GM18861 (cell line): Measurements from ENCODE around the gene NEU4.

ENCODE experiments used
- ATAC-seq: cut with Tn5 transposase; IDR thresholded peaks from one replicate; pipeline ENCODE4 v1.9.1; 2021; ENCODE audit not compliant: unreplicated experiment

Gene NEU4

DNA sequence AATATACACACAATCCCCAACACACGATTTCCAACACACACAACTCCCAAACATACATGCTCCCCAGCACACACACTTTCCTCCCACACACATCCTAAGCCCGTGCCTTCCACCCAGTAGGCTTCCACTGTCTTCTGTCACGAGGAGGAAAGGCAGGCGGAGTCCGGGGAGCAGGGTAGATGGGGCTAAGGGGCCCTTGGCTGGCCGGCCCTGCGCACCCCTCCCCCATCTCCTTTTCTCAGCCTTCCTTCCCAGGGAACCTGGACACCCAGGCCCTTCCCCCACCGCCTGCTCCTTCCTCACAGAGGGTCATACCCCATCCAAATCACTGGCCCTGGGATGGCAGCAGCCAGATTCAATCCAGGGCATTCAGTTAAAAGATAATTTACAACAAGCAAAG, 53.1 kb downstream of the NEU4 start:
- no peak for ATAC-seq

DNA sequence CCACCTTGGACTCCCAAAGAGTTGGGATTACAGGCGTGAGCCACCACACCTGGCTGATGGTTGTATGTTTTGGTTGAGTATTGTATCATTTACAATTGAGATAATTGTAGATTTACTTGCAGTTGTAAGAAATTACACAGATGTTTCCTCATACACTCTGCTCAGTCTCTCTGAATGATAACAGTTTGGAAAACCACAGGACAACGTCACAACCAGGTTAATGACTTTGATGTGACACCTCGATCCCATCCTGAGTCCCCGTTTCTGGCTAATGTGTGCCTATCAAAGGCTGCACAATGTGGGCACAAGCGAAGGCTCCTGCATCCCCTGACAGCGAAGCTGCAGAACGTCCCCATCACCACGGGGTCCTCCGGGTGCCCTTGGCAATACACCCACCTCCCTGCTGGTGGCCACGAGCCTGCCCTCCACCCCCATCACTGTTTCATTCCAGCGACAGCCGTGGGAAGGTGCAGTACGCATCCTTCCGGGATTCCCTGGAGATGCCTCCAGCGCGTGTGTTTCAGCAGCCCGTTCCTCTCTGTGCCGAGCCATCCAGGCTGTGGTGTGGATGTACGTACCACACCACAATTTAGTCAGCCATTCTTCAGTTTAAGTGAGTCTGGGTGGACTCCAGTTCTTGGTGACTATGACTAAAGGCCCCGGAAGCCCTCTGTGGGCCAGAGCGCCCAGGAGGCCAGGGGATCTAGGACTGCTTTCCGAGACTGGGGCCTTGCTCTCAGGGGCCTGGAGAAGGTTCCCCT, 54.0 kb downstream of the NEU4 start:
- no peak for ATAC-seq

DNA sequence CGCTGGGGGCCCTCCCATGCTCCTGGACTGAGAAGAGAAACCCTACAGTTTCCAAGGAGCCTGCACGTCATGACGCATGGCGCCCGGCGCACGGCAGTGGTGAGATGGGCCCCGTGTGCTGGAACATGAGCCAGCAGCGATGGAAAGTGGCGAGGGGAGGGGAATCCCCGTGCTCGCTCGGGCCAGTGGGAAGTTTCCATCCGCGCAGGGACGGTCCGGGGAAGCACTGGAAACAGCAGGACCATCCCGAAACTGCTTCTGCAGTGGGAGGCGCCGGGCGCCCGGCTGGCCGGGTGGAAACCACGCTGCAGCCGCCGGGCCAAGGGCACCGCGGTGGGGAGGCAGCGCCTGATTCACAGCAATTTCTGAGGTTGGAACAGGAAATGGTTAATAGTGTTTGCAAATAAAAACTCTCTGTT, 54.6 kb downstream of the NEU4 start:
- ATAC-seq = no peak

DNA sequence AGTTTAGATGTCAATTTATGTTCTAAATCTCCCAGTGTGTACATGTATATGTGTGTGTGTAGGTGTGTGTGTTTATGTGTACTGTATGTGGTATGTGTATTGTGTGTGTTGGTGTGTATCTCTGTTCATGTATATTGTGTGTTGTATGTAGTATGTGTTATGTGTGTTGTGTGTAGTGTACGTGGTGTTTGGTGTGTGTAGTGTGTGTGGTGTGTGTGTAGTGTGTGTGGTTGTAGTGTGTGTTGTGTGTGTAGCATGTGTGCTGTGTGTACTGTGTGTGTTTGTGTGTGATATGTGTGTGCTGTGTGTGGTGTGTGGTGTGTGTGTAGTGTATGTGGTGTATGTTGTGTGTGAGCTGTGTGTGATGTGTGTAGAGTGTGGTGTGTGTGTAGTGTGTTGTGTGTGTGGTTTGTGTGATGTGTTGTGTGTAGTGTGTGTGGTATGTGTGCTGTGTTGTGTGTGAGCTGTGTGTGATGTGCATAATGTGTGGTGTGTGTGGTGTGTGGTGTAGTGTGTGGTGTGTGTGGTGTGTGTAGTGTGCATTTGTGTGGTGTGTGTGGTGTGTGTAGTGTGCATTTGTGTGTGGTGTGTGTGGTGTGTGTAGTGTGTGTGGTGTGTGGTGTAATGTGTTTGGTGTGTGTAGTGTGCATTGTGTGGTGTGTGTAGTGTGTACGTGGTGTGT, 55.3 kb downstream of the NEU4 start:
- no peak for ATAC-seq

DNA sequence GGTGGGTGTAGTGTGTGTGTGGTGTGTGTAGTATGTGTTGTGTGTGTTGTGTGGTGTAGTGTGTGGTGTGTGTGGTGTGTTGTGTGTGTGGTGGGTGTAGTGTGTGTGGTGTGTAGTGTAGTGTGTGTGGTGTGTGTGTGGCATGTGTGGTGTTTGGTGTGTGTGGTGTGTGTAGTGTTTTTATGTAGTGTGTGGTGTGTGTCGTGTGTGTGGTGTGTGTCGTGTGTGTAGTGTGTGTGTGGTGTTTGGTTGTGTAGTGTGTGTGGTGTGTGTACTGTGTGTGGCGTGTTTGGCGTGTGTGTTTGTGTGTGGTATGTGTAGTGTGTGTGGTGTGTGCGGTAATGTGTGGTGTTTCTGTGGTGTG, 55.8 kb downstream of the NEU4 start:
- no peak for ATAC-seq

DNA sequence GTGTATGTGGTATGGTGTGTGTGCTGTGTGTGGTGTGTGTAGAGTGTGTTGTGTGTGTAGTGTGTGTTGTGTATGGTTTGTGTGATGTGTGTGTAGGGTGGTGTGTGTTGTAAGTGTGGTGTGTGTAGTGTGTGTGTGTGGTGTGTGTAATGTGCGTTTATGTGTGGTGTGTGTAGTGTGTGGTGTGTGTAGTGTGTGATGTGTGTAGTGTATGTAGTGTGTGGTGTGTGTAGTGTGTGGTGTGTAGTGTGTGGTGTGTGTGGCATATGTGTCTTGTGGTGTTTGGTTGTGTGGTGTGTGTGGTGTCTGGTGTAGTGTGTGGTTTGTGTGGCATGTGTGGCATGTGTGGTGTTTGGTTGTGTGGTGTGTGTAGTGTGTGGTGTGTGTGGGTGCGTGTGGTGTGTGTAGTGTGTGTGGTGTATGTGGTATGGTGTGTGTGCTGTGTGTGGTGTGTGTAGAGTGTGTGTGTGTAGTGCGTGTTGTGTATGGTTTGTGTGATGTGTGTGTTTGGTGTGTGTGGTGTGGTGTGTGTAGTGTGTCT, 56.5 kb downstream of the NEU4 start:
- no peak for ATAC-seq

DNA sequence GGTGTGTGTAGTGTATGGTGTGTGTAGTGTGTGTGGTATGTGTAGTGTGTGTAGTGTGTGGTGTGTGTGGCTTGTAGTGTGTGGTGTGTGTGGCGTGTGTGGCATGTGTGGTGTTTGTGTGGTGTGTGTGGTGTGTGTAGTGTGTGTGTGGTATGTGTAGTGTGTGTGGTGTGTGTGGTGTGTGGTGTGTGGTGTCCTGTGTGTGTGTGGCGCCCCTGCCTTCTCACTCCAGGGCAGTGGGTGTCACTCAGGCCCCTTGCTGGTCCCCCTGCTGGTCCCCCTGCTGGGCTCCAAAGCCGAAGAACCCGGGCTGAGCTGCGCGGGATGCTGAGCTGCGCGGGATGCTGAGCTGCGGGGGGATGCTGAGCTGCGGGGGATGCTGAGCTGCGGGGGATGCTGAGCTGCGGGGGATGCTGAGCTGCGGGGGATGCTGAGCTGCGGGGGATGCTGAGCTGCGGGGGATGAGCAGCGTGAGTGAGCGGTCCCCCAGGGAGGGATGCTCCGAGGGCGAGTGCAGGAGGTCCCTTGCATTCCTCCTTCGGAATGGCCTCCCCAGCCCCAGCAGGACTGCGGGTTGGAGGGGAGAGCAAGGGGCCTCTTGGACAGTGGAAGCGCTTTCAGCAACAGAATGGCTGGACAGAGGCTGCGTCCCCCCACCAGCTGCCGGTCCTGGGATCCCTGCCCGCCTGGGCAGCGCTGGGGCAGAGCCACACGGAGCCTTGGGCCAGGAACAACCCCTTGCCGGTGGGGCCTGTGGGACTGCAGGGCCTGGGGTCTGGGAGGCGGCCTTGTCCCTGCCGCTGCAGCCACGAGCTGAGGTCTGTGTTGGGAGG, 57.2 kb downstream of the NEU4 start:
- no peak for ATAC-seq
